Prostate gland (tissue), 2 donors: Measurements from ENCODE around the gene PDYN. TPM values are rescaled to one million over a fixed set of nuclear protein-coding genes. Genes with fewer than 3 reads are reported as not detected.

Experiments used
- DNase-seq: peaks from one replicate; pipeline ENCODE4 v3.0.0-alpha.2; 2019; ENCODE audit warnings: low spot score
- H3K27ac ChIP-seq, 2 donors: fragments of 200-600 bp; sonication (generic); 2 replicates each; pipeline ENCODE4 v1.5.1; 2017 to 2019
- H3K27me3 ChIP-seq: fragments of 200-600 bp; sonication (generic); replicated peaks from 2 replicates; pipeline ENCODE4 v1.5.1; 2019; ENCODE audit not compliant: insufficient read depth
- H3K36me3 ChIP-seq, 2 donors: fragments of 200-600 bp; sonication (generic); 1 replicate in 1 of 2; 2 replicates in 1 of 2; pipeline versions ENCODE4 v1.5.1 to v1.8.1; 2017 to 2019
- H3K4me1 ChIP-seq: fragments of 200-600 bp; sonication (generic); replicated peaks from 2 replicates; pipeline ENCODE4 v1.5.1; 2019
- H3K4me3 ChIP-seq, 2 donors: fragments of 200-600 bp; sonication (generic); 2 replicates each; pipeline ENCODE4 v1.5.1; 2017 to 2019
- H3K9me3 ChIP-seq: fragments of 200-600 bp; sonication (generic); 2 replicates; pipeline ENCODE4 v1.5.1; 2017
- POLR2A ChIP-seq: fragments of 450-650 bp; IDR thresholded peaks from one replicate; pipeline ENCODE4 v1.6.1; 2016; ENCODE audit warnings: antibody characterized with exemption, mild to moderate bottlenecking
- POLR2AphosphoS5 ChIP-seq: sonication (generic); formaldehyde crosslinking; IDR thresholded peaks from one replicate; pipeline ENCODE4 v1.6.1; 2017; ENCODE audit warnings: antibody characterized with exemption
- WGBS: methylation state at CpG from one replicate; pipeline ENCODE4 v1.1.5; 2018; 5-methylcytosine and 5-hydroxymethylcytosine counted together
- intact Hi-C: fragments of 100-400 bp; cut with DNase I; formaldehyde crosslinking; loops from one replicate; pipeline ENCODE4 v1.14.2; 2022
- total RNA-seq, 2 donors: library from RNA; depleted of rRNA; stranded (reverse); fragments of >200 nt; gene quantifications; one replicate each; pipeline ENCODE4 v1.1.0, GENCODE V29; 2016
- TF ChIP-seq, protein P1 (sequence below), 4 experiments: fragments of 200-600 bp in 2 of 4; fragments of 450-650 bp in 2 of 4; sonication (generic) in 2 of 4; IDR thresholded peaks; 1 replicate in 3 of 4; 2 replicates in 1 of 4; pipeline ENCODE4 v1.5.1; 2016 to 2019; ENCODE audit warnings: antibody characterized with exemption in 4 of 4, mild to moderate bottlenecking in 2 of 4, moderate library complexity in 2 of 4

The PDYN gene
- total RNA-seq, 2 donors from 2014 or later, result 0.28 TPM; not detected in 1

DNA sequence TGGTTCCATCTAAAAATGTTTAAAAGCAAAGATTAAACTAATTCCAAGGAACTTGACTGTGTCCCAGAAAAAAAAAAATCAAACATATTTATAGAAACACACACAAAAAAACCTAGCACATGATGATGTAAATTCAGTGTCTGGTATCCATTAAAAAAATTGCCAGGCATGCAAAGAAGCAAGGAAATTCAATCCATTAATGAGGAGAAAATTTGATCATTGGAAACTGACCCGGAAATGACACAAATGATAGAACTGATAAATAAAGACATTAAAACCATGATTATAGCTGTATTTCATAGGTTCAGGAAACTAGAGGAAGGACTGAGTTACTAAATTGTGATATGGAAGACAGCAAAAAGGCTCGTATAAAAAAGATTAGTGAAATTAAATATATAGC, 34.7 kb downstream of the PDYN start:
- TF ChIP-seq, protein P1, sequence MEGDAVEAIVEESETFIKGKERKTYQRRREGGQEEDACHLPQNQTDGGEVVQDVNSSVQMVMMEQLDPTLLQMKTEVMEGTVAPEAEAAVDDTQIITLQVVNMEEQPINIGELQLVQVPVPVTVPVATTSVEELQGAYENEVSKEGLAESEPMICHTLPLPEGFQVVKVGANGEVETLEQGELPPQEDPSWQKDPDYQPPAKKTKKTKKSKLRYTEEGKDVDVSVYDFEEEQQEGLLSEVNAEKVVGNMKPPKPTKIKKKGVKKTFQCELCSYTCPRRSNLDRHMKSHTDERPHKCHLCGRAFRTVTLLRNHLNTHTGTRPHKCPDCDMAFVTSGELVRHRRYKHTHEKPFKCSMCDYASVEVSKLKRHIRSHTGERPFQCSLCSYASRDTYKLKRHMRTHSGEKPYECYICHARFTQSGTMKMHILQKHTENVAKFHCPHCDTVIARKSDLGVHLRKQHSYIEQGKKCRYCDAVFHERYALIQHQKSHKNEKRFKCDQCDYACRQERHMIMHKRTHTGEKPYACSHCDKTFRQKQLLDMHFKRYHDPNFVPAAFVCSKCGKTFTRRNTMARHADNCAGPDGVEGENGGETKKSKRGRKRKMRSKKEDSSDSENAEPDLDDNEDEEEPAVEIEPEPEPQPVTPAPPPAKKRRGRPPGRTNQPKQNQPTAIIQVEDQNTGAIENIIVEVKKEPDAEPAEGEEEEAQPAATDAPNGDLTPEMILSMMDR (IDR thresholded peaks at IDR 0.05), result no peak
- no peak for TF ChIP-seq POLR2AphosphoS5
- no peak for TF ChIP-seq POLR2A
- H3K36me3 ChIP-seq, result no peaks in the 10 kb centered on the region
- WGBS, result 61% methylated on average over 2 of the region's 2 CpGs
- intact Hi-C loops, result no loop called here
- H3K4me3 ChIP-seq, result no peak overlapping the region
- no peak overlapping the region for H3K27ac ChIP-seq
- H3K4me1 ChIP-seq, result no peaks in the 10 kb centered on the region
- no peak for DNase-seq
- H3K9me3 ChIP-seq, result no peaks in the 10 kb centered on the region
- H3K27me3 ChIP-seq, result no peaks in the 10 kb centered on the region

DNA sequence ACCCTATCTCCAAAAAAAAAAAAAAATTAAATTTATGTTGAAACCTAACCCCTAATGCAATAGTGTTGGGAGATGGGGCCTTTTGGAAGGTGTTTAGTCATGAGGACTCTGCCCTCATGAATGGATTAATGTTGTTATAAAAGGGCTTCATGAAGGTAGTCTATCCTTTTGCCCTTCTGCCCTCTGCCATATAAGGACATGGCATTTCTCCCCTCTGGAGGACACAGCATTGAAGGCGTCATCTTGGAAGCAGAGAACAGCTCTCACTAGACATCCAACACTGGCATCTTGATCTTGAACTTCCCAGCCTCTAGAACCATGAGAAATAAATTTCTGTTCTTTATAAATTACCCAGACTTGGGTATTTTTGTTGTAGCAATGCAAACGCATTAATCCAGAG, 35.4 kb downstream of the PDYN start:
- no peak overlapping the region for H3K27ac ChIP-seq
- H3K4me3 ChIP-seq, result no peak overlapping the region
- DNase-seq, result no peak
- 89% methylated on average over 2 of the region's 2 CpGs for WGBS
- no peaks in the 10 kb centered on the region for H3K9me3 ChIP-seq
- no peaks in the 10 kb centered on the region for H3K36me3 ChIP-seq
- TF ChIP-seq POLR2A (no peak), POLR2AphosphoS5 (no peak)
- TF ChIP-seq, protein P1 (IDR thresholded peaks at IDR 0.05), result no peak
- H3K27me3 ChIP-seq, result no peaks in the 10 kb centered on the region
- intact Hi-C loops, result no loop called here
- H3K4me1 ChIP-seq, result no peaks in the 10 kb centered on the region

DNA sequence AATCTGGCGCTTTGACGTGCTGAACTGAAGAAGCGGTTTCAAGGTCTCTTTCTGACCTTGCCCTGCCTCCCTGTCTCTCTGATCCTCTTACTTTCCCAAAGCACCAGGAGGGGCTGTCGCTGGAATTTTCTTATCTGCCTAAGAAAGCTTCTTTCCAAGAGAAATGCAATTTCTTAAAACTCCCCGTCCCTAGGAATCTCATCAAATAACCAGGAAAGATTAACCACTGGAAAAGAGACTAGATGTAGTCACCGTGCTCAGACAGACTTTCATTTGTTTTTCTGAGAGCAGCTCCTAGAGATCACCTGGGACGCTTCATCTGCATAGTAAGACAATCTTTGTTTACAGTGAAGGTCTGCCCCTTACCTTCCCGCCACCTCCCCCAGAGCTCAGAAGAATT, 38.6 kb downstream of the PDYN start:
- intact Hi-C loops, result no loop called here
- no peak for DNase-seq
- H3K9me3 ChIP-seq, result no peaks in the 10 kb centered on the region
- H3K4me3 ChIP-seq, result no peak overlapping the region
- H3K36me3 ChIP-seq, result no peaks in the 10 kb centered on the region
- TF ChIP-seq POLR2A (no peak), POLR2AphosphoS5 (no peak)
- TF ChIP-seq, protein P1 (IDR thresholded peaks at IDR 0.05), result no peak
- no peaks in the 10 kb centered on the region for H3K4me1 ChIP-seq
- WGBS, result 61% methylated on average over 8 of the region's 8 CpGs
- H3K27me3 ChIP-seq, result no peaks in the 10 kb centered on the region
- H3K27ac ChIP-seq, result no peak overlapping the region

DNA sequence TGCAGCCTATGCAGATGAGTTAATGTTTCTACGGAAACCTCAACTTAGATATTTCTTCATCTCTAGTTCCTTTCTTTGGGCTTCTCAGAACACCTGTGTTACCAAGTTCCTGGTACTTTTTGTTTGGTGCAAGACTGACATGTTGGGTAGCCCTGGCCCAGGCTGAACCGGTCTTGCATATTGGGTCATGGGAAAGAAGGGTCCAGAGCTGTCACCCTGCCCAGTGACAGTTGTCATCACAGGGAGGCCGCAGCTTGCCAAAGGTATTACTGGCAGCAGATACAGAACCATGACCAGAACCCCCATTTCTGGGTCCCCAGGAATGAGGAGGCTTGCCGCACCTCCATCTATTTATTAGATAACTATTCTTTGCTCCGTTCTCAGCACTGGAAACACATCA, 40.2 kb downstream of the PDYN start:
- no peak for TF ChIP-seq POLR2A
- no peak for DNase-seq
- H3K9me3 ChIP-seq, result no peaks in the 10 kb centered on the region
- H3K27me3 ChIP-seq, result no peaks in the 10 kb centered on the region
- no peak overlapping the region for H3K27ac ChIP-seq
- H3K4me3 ChIP-seq, result no peak overlapping the region
- no peaks in the 10 kb centered on the region for H3K36me3 ChIP-seq
- H3K4me1 ChIP-seq, result no peaks in the 10 kb centered on the region
- WGBS, result 93% methylated on average over 5 of the region's 5 CpGs
- intact Hi-C loops, result no loop called here

DNA sequence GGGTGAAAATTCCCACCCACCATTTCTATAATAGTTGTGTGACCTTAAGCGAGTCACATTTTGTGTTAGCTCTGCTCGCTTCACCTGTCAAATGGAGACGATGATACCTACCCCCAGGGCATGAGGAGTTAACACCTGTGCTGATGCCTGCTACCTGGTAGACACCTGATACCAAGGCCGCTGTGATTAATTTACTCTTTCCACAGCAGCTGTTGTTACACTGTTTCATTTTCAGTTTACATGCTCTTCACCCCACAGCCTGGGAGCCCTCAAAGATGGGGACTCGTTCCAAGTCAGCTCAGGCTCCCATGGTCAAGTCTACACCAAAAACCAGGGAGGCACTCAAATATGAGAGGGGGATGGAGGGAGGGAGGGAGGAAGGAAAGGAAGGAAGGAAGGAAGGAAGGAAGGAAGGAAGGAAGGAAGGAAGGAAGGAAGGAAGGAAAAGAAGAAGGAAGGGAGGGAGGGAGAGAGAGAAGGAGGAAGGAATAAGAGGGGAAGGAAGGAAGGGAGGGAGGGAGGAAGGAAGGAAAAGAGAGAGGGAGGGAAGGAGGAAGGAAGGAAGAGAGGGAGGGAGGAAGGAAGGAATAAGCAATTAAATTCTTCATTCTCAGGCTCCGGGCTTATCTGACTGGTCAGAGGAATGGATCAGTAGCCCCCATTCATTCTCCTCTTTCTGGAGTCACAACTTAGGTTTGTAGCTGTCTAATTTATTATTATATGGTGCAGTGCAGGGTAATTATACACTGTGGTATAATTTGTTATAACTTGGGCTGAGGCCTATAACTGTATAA, 40.9 kb downstream of the PDYN start:
- Histone ChIP-seq H3K36me3 (no peaks in the 10 kb centered on the region), H3K4me3 (no peak overlapping the region), H3K9me3 (no peaks in the 10 kb centered on the region), H3K27ac (no peak overlapping the region), H3K4me1 (no peaks in the 10 kb centered on the region), H3K27me3 (no peaks in the 10 kb centered on the region)
- intact Hi-C loops, result no loop called here
- WGBS, result 59% methylated on average over 6 of the region's 6 CpGs
- no peak for DNase-seq
- no peak for TF ChIP-seq POLR2A
- TF ChIP-seq POLR2AphosphoS5, result no peak
- TF ChIP-seq, protein P1 (IDR thresholded peaks at IDR 0.05), result no peak
